IMR-90 (cell line): ENCODE results near the gene ABHD6. TPM values are rescaled to one million over a fixed set of nuclear protein-coding genes. Genes with fewer than 3 reads are reported as not detected.

Experiments used
- ATAC-seq: fragments of 200-7000 bp; cut with Tn5 transposase; 2 replicates; pipeline ENCODE4 v1.9.1; 2020; ENCODE audit warnings: low read depth, mild to moderate bottlenecking, moderate library complexity
- BruUV-seq: library from RNA; stranded (reverse); fragments of 400-500 nt; replicated peaks from 2 replicates; lab custom pipeline; 2021; lab: Mats Ljungman, UMichigan
- CTCF ChIA-PET: fragments of 300-600 bp; formaldehyde crosslinking; extraction: SDS; loops from one replicate; lab custom pipeline; 2021; ENCODE audit warnings: antibody characterized with exemption; lab: Yijun Ruan, JAX
- POLR2A ChIA-PET: fragments of 300-600 bp; sonication (Branson Sonifier 250); formaldehyde crosslinking; loops from one replicate; lab custom pipeline; 2022; ENCODE audit warnings: antibody characterized with exemption; ENCODE audit not compliant: unreplicated experiment; lab: Charles Lee
- DNase-seq: peaks from one replicate; pipeline ENCODE4 v3.0.0; 2013
- H2AFZ ChIP-seq: replicated peaks from 2 replicates; pipeline ENCODE3; 2013; ENCODE audit warnings: low read length, mild to moderate bottlenecking; ENCODE audit not compliant: poor library complexity
- H2AK5ac ChIP-seq: 2 replicates; pipeline ENCODE4 v1.6.1; 2013; ENCODE audit warnings: low read depth, low read length, inconsistent platforms
- H2AK9ac ChIP-seq: replicated peaks from 2 replicates; pipeline ENCODE3; 2013; ENCODE audit warnings: mild to moderate bottlenecking, low read depth, low read length, moderate library complexity; ENCODE audit not compliant: poor library complexity
- H2BK120ac ChIP-seq: 2 replicates; pipeline ENCODE4 v1.6.1; 2013; ENCODE audit warnings: low read depth, low read length, inconsistent platforms
- H2BK15ac ChIP-seq: 3 replicates; pipeline ENCODE4 v1.6.1; 2013; ENCODE audit warnings: low read depth, low read length, inconsistent platforms
- H2BK20ac ChIP-seq: 2 replicates; pipeline ENCODE4 v1.6.1; 2013; ENCODE audit warnings: low read depth, mild to moderate bottlenecking, inconsistent platforms, low read length, moderate library complexity
- H2BK5ac ChIP-seq: 2 replicates; pipeline ENCODE4 v1.6.1; 2013; ENCODE audit warnings: mild to moderate bottlenecking, low read depth, low read length, inconsistent platforms; ENCODE audit not compliant: poor library complexity, severe bottlenecking
- H3K14ac ChIP-seq: replicated peaks from 2 replicates; pipeline ENCODE4 v1.6.1; 2013; ENCODE audit warnings: low read depth, low read length, inconsistent platforms
- H3K18ac ChIP-seq: 2 replicates; pipeline ENCODE4 v1.6.1; 2013; ENCODE audit warnings: low read depth, low read length, control low read depth
- H3K23ac ChIP-seq: 2 replicates; pipeline ENCODE4 v1.6.1; 2013; ENCODE audit warnings: low read depth, low read length, inconsistent platforms
- H3K27ac ChIP-seq: 2 replicates; pipeline ENCODE4 v1.5.1; 2013; ENCODE audit warnings: mild to moderate bottlenecking, control low read depth, low read length; ENCODE audit not compliant: insufficient read depth
- H3K27me3 ChIP-seq: 2 replicates; pipeline ENCODE4 v1.6.1; 2013; ENCODE audit warnings: low read length; ENCODE audit not compliant: control insufficient read depth, insufficient read depth
- H3K36me3 ChIP-seq: 2 replicates; pipeline ENCODE4 v1.6.1; 2013; ENCODE audit warnings: low read length, mixed read lengths; ENCODE audit not compliant: control insufficient read depth, insufficient read depth
- H3K4ac ChIP-seq: 2 replicates; pipeline ENCODE4 v1.6.1; 2013; ENCODE audit warnings: low read depth, low read length, inconsistent platforms
- H3K4me1 ChIP-seq: 2 replicates; pipeline ENCODE4 v1.6.1; 2013; ENCODE audit warnings: low read length, mixed read lengths; ENCODE audit not compliant: control insufficient read depth, insufficient read depth
- H3K4me2 ChIP-seq: 2 replicates; pipeline ENCODE4 v1.6.1; 2013; ENCODE audit warnings: low read depth, mild to moderate bottlenecking, control low read depth, low read length, moderate library complexity
- H3K4me3 ChIP-seq: 2 replicates; pipeline ENCODE4 v1.5.1; 2013; ENCODE audit warnings: low read depth, mild to moderate bottlenecking, control low read depth, low read length, moderate library complexity; ENCODE audit not compliant: insufficient read depth
- H3K56ac ChIP-seq: 2 replicates; pipeline ENCODE4 v1.6.1; 2013; ENCODE audit warnings: low read length, inconsistent platforms; ENCODE audit not compliant: insufficient read depth; ENCODE audit errors: extremely low read depth
- H3K79me1 ChIP-seq, 2 experiments: 2 replicates each; pipeline ENCODE4 v1.6.1; 2013; ENCODE audit warnings: low read length in 2 of 2, inconsistent platforms in 1 of 2, low read depth in 1 of 2
- H3K9ac ChIP-seq: 2 replicates; pipeline ENCODE4 v1.6.1; 2013; ENCODE audit warnings: low read depth, low read length, control low read depth
- H3K9me1 ChIP-seq: 2 replicates; pipeline ENCODE4 v1.6.1; 2013; ENCODE audit warnings: low read length, inconsistent platforms; ENCODE audit not compliant: insufficient read depth
- H3K9me3 ChIP-seq: 2 replicates; pipeline ENCODE4 v1.6.1; 2013; ENCODE audit warnings: low read length; ENCODE audit not compliant: control insufficient read depth, insufficient read depth
- H4K20me1 ChIP-seq: 2 replicates; pipeline ENCODE4 v1.6.1; 2013; ENCODE audit warnings: low read length, inconsistent platforms; ENCODE audit not compliant: insufficient read depth
- H4K5ac ChIP-seq: 2 replicates; pipeline ENCODE4 v1.6.1; 2013; ENCODE audit warnings: mild to moderate bottlenecking, low read depth, low read length, control low read depth
- H4K8ac ChIP-seq, 2 experiments: 2 replicates each; pipeline ENCODE4 v1.6.1; 2013; ENCODE audit warnings: low read depth in 2 of 2, low read length in 2 of 2, control low read depth in 1 of 2, inconsistent platforms in 1 of 2
- H4K91ac ChIP-seq: 2 replicates; pipeline ENCODE4 v1.6.1; 2013; ENCODE audit warnings: low read depth, low read length, inconsistent platforms; ENCODE audit not compliant: insufficient read depth
- CEBPB ChIP-seq: IDR thresholded peaks from 2 replicates; pipeline ENCODE4 v1.6.1; 2012; ENCODE audit warnings: low read depth, low read length, improper control_type of control experiment
- USF2 ChIP-seq: fragments of 150-350 bp; IDR thresholded peaks from 2 replicates; pipeline ENCODE4 v1.6.1; 2017; ENCODE audit warnings: mild to moderate bottlenecking, antibody characterized with exemption, low read length, low read depth
- WGBS, 2 experiments: methylation state at CpG; one replicate each; pipeline versions ENCODE4 v1.1.5 to v1.1.7; 2013; ENCODE audit warnings: missing lambda C conversion rate in 2 of 2; ENCODE audit not compliant: insufficient read length in 1 of 2; ENCODE audit errors: extremely low coverage in 2 of 2; 5-methylcytosine and 5-hydroxymethylcytosine counted together
- dilution Hi-C: fragments of 300-500 bp; cut with HindIII; formaldehyde crosslinking; loops from one replicate; pipeline ENCODE4 v1.14.3; 2018; ENCODE audit warnings: low sequenced_read_pairs; ENCODE audit not compliant: unreplicated experiment
- in situ Hi-C: fragments of 300-500 bp; cut with MboI; formaldehyde crosslinking; loops from 3 replicates; pipeline ENCODE4 v1.14.3; 2019; ENCODE audit warnings: low sequenced_read_pairs, inconsistent platforms, mixed read lengths
- intact Hi-C: fragments of 100-400 bp; cut with micrococcal nuclease; formaldehyde crosslinking; loops from 2 replicates; pipeline ENCODE4 v1.10.0; 2022
- polyA plus RNA-seq, 3 experiments: library from polyadenylated mRNA; depleted of rRNA; stranded (reverse); fragments of >200 nt; gene quantifications; 2 replicates each; pipeline ENCODE4 v1.2.3, GENCODE V29; 2012; ENCODE audit warnings: low replicate concordance in 1 of 3
- total RNA-seq: library from RNA; depleted of rRNA; stranded (reverse); fragments of >200 nt; gene quantifications from 2 replicates; pipeline ENCODE4 v1.2.3, GENCODE V29; 2012

ABHD6 gene
- total and polyA plus RNA-seq, 2 of the 4 experiments (the other 2 are of a cell fraction), result 5.0 to 5.6 TPM

- Histone ChIP-seq H3K4me2 (no peak overlapping the region), H2BK5ac (no peak overlapping the region), H4K20me1 (peaks cover 12% of the 10 kb centered on the region), H3K27me3 (no peaks in the 10 kb centered on the region), H2BK15ac (no peak overlapping the region), H4K5ac (no peak overlapping the region), H2BK20ac (no peak overlapping the region), H3K9me1 (no peaks in the 10 kb centered on the region), H3K56ac (no peak overlapping the region), H3K27ac (no peak overlapping the region), H4K91ac (no peak overlapping the region), H3K4me1 (peaks cover 2% of the 10 kb centered on the region), H3K4me3 (no peak overlapping the region), H3K36me3 (no peaks in the 10 kb centered on the region; the same call in 1 of the 2 replicates), H3K14ac (no peak overlapping the region), H2AK9ac (no peak overlapping the region), H2AFZ (no peak overlapping the region), H3K9ac (no peak overlapping the region), H3K18ac (no peak overlapping the region), H4K8ac (no peak overlapping the region), H3K9me3 (no peaks in the 10 kb centered on the region), H3K4ac (no peak overlapping the region), H3K79me1 (peaks cover 20 to 28% of the 10 kb centered on the region in 2 experiments; a peak in 3 of 4 replicates), H2AK5ac (0 out of 2 replicates have a peak overlapping the region, but pooled peaks have one; percentile 18), H3K23ac (no peak overlapping the region), H2BK120ac (no peak overlapping the region)
- TF ChIP-seq CEBPB (no peak), USF2 (no peak)
- dilution Hi-C loops, result no loop called here
- ChIA-PET POLR2A (no interaction called here), CTCF (no interaction called here)
- in situ Hi-C loops, result no loop called here
- no peak for ATAC-seq
- intact Hi-C loops, result loop anchor here (1.0 kb wide), 1 partner anchor 8 kb away; no protein-coding TSS in a partner anchor
- no CpG with 5 or more reads among the region's 8 CpGs for WGBS, 2 experiments
- no TSS peak for BruUV-seq
- DNase-seq, result no peak
Observed at GRCh38 chr3:58246148-58247047, 8.8 kb downstream of the ABHD6 start.
